GM23248 (cell line): ENCODE data around the gene JARID2. TPM values are rescaled to one million over a fixed set of nuclear protein-coding genes. Genes with fewer than 3 reads are reported as not detected.
A peak's percentile ranks its signal among the peaks of the same experiment; 100 is the strongest.

ENCODE experiments used
- DNase-seq: peaks from one replicate; pipeline ENCODE4 v3.0.0-alpha.2; 2015
- H2AFZ ChIP-seq: fragments of 200-600 bp; sonication (generic); 2 replicates; pipeline ENCODE4 v1.6.1; 2016; ENCODE audit warnings: antibody characterized with exemption
- H3F3A ChIP-seq: fragments of 200-600 bp; sonication (generic); 2 replicates; pipeline ENCODE4 v1.6.1; 2016; ENCODE audit warnings: mild to moderate bottlenecking, antibody characterized with exemption, mixed run types; ENCODE audit not compliant: insufficient read depth
- H3K27ac ChIP-seq: fragments of 200-600 bp; sonication (generic); 2 replicates; pipeline ENCODE4 v1.5.1; 2016; ENCODE audit warnings: mild to moderate bottlenecking
- H3K27me3 ChIP-seq: fragments of 200-600 bp; sonication (generic); replicated peaks from 2 replicates; pipeline ENCODE4 v1.6.1; 2016; ENCODE audit warnings: mild to moderate bottlenecking; ENCODE audit not compliant: insufficient read depth
- H3K36me3 ChIP-seq: fragments of 200-600 bp; sonication (generic); 2 replicates; pipeline ENCODE4 v1.6.1; 2016; ENCODE audit warnings: low read depth, mild to moderate bottlenecking
- H3K4me1 ChIP-seq: fragments of 200-600 bp; sonication (generic); 2 replicates; pipeline ENCODE4 v1.6.1; 2016; ENCODE audit warnings: mild to moderate bottlenecking; ENCODE audit not compliant: insufficient read depth
- H3K4me2 ChIP-seq: fragments of 200-600 bp; sonication (generic); one replicate; pipeline ENCODE4 v1.6.1; 2016; ENCODE audit warnings: mild to moderate bottlenecking; ENCODE audit not compliant: unreplicated experiment
- H3K4me3 ChIP-seq: fragments of 200-600 bp; sonication (generic); 2 replicates; pipeline ENCODE4 v1.5.1; 2016; ENCODE audit warnings: mild to moderate bottlenecking
- H3K79me2 ChIP-seq: fragments of 200-600 bp; sonication (generic); 2 replicates; pipeline ENCODE4 v1.6.1; 2016; ENCODE audit warnings: mild to moderate bottlenecking; ENCODE audit not compliant: insufficient read depth
- H3K9ac ChIP-seq: fragments of 200-600 bp; sonication (generic); 2 replicates; pipeline ENCODE4 v1.6.1; 2016; ENCODE audit warnings: mild to moderate bottlenecking
- H3K9me2 ChIP-seq: fragments of 200-600 bp; sonication (generic); 2 replicates; pipeline ENCODE4 v1.6.1; 2016; ENCODE audit warnings: mixed run types, mild to moderate bottlenecking, moderate library complexity; ENCODE audit not compliant: insufficient read depth
- H3K9me3 ChIP-seq: fragments of 200-600 bp; sonication (generic); one replicate; pipeline ENCODE4 v1.6.1; 2017; ENCODE audit warnings: low read depth
- H4K20me1 ChIP-seq: fragments of 200-600 bp; sonication (generic); 2 replicates; pipeline ENCODE4 v1.6.0; 2016; ENCODE audit not compliant: insufficient read depth
- EZH2 ChIP-seq: fragments of 200-600 bp; sonication (generic); IDR thresholded peaks from 2 replicates; pipeline ENCODE4 v1.6.1; 2018; ENCODE audit warnings: antibody characterized with exemption, mild to moderate bottlenecking; ENCODE audit not compliant: insufficient read depth, poor library complexity, severe bottlenecking
- EZH2phosphoT487 ChIP-seq: fragments of 200-600 bp; sonication (generic); IDR thresholded peaks from 2 replicates; pipeline ENCODE4 v1.6.1; 2018; ENCODE audit warnings: antibody characterized with exemption, moderate library complexity, mild to moderate bottlenecking, low read depth; ENCODE audit not compliant: insufficient read depth
- WGBS, 2 experiments: methylation state at CpG; one replicate each; pipeline ENCODE4 v1.1.6; 2015 to 2017; ENCODE audit warnings: low lambda C conversion rate in 2 of 2, low coverage in 1 of 2; ENCODE audit errors: missing lambda C conversion rate in 2 of 2; 5-methylcytosine and 5-hydroxymethylcytosine counted together
- in situ Hi-C: fragments of 300-500 bp; cut with MboI; formaldehyde crosslinking; loops from 2 replicates; pipeline ENCODE4 v1.15.0; 2020
- polyA plus RNA-seq: library from polyadenylated mRNA; unstranded; fragments of >200 nt; fragmentation: Nextera tagmentation; extraction: Ambion mirVana; gene quantifications from 2 replicates; pipeline ENCODE4 v1.2.1, GENCODE V29; 2016
- total RNA-seq: library from RNA; depleted of rRNA; stranded (reverse); fragments of >200 nt; shearing (Covaris generic); gene quantifications from 2 replicates; pipeline ENCODE4 v1.2.3, GENCODE V29; 2014

JARID2 gene
- total and polyA plus RNA-seq, 2 experiments from 2014 or later, result 3.9 to 9.3 TPM

- peak; percentile 92 for DNase-seq
- no peaks in the 10 kb centered on the region for H3K36me3 ChIP-seq
- 0 out of 2 replicates have a peak, but pooled peaks cover 9% of the 10 kb centered on the region for H3F3A ChIP-seq
- H3K9me2 ChIP-seq, result no peaks in the 10 kb centered on the region
- peak overlapping the region; percentile 61 for H3K27ac ChIP-seq
- no peaks in the 10 kb centered on the region for H4K20me1 ChIP-seq
- 7 to 8% methylated on average over 13 of the region's 13 CpGs for WGBS, 2 experiments
- in situ Hi-C loops, result no loop called here
- peak overlapping the region; percentile 64 for H3K4me2 ChIP-seq
- no peaks in the 10 kb centered on the region for H3K27me3 ChIP-seq
- peak overlapping the region; percentile 39 for H3K4me3 ChIP-seq
- peak overlapping the region; percentile 56 for H3K9ac ChIP-seq
- H3K4me1 ChIP-seq, result peaks cover 18% of the 10 kb centered on the region
- TF ChIP-seq EZH2, result no peak
- no peak for TF ChIP-seq EZH2phosphoT487
- H3K79me2 ChIP-seq, result peaks cover 98% of the 10 kb centered on the region
- no peak overlapping the region for H2AFZ ChIP-seq
- no peaks in the 10 kb centered on the region for H3K9me3 ChIP-seq
These were observed 119.4 kb downstream of the JARID2 start for GRCh38 chr6:15365273-15365687.

DNA sequence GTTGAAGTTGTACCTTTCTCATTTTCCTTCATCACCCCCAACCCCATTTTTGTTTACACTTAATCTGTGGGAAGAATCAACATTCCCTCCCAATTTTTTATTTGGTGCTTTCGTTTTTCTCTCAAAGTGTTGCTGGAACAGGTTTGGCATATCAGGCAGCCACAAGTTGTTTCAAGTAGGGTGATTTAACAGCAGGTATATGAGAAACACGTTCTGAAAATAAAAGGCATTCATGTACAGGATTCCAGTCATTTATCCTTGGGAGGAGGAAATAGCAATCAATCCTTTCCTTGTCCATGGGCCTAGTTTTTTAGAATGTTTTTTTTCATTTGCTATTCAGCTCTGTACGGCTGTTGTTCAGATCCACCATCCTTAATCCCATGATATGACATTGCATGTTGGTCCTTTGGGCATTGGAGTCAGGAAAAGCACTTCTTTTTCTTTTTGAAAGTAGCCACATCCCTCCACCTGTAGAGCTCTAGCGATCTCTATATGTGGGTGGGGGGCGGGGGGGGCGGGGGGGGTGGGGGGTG is 120.2 kb downstream of the JARID2 start:
- Histone ChIP-seq H3K27ac (peak overlapping the region; percentile 61), H3K4me3 (peak overlapping the region; percentile 39), H3K27me3 (no peaks in the 10 kb centered on the region), H3K79me2 (peaks cover 98% of the 10 kb centered on the region), H3K36me3 (no peaks in the 10 kb centered on the region), H3K4me1 (peaks cover 18% of the 10 kb centered on the region), H4K20me1 (0 out of 2 replicates have a peak, but pooled peaks cover 3% of the 10 kb centered on the region), H3K4me2 (peak overlapping the region; percentile 64), H3K9me2 (no peaks in the 10 kb centered on the region), H3K9me3 (no peaks in the 10 kb centered on the region), H3F3A (0 out of 2 replicates have a peak, but pooled peaks cover 9% of the 10 kb centered on the region), H2AFZ (no peak overlapping the region), H3K9ac (peak overlapping the region; percentile 56)
- in situ Hi-C loops, result no loop called here
- 36 to 49% methylated on average over 5 to 6 of the region's 6 CpGs for WGBS, 2 experiments
- TF ChIP-seq EZH2, result no peak
- no peak for TF ChIP-seq EZH2phosphoT487
- no peak for DNase-seq

DNA sequence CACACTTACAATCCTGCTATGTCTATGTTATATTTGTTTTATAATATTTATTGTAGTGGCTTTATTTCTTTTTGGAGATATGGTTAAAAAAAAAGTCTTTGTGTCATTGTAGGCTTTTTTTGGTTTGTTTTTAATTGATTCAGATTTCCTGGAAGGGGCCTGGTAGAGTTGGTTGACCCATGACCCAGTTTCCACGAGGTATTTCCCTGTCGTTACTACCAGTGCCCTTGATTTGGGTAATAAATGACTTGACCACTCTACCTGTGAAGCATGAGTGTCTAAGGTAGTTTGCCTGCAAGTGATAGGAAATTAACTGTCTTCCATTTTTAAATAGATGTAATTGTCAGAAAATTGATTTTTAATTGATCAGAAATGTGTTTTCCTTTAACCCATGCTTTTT is 121.0 kb downstream of the JARID2 start:
- Histone ChIP-seq H3K36me3 (no peaks in the 10 kb centered on the region), H3K4me1 (peaks cover 18% of the 10 kb centered on the region), H3K79me2 (peaks cover 98% of the 10 kb centered on the region), H3K9ac (no peak overlapping the region), H4K20me1 (0 out of 2 replicates have a peak, but pooled peaks cover 3% of the 10 kb centered on the region), H3F3A (0 out of 2 replicates have a peak, but pooled peaks cover 9% of the 10 kb centered on the region), H2AFZ (no peak overlapping the region), H3K9me3 (no peaks in the 10 kb centered on the region), H3K4me2 (no peak overlapping the region), H3K27me3 (no peaks in the 10 kb centered on the region), H3K4me3 (no peak overlapping the region), H3K9me2 (no peaks in the 10 kb centered on the region), H3K27ac (no peak overlapping the region)
- TF ChIP-seq EZH2, result no peak
- no peak for TF ChIP-seq EZH2phosphoT487
- WGBS, 2 experiments, result 73 to 81% methylated on average over 2 of the region's 2 CpGs
- DNase-seq, result no peak
- in situ Hi-C loops, result no loop called here

DNA sequence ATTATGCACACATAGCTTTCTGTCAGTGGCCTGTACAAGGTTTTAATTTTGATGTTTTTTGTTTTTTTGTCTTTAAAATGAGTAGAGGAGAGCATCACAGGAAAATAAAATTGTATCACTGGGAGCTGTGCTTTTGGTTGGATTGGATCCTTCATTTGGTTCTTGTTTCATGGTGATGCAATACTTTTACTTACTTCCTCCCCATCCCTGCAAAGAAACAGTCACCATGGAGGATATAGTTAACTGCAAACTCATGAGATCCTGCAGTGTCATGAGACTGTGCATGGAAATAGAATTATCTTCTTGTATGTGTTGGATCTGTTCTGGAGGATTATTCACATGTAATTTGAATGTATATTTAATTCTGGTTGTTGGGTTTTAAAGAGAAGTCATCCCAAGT is 122.3 kb downstream of the JARID2 start:
- Histone ChIP-seq H4K20me1 (0 out of 2 replicates have a peak, but pooled peaks cover 3% of the 10 kb centered on the region), H3K4me3 (no peak overlapping the region), H3K4me2 (no peak overlapping the region), H2AFZ (no peak overlapping the region), H3K27me3 (no peaks in the 10 kb centered on the region), H3K9me2 (no peaks in the 10 kb centered on the region), H3K79me2 (peaks cover 98% of the 10 kb centered on the region), H3F3A (0 out of 2 replicates have a peak, but pooled peaks cover 9% of the 10 kb centered on the region), H3K9ac (no peak overlapping the region), H3K4me1 (peaks cover 18% of the 10 kb centered on the region), H3K36me3 (no peaks in the 10 kb centered on the region), H3K27ac (no peak overlapping the region), H3K9me3 (no peaks in the 10 kb centered on the region)
- in situ Hi-C loops, result no loop called here
- TF ChIP-seq EZH2 (no peak), EZH2phosphoT487 (no peak)
- peak; percentile 29 for DNase-seq
